K562 (cell line): ENCODE measurements around the gene NEMF.
"Not testable (repeated sequence)": the region's sequence is repeated elsewhere in the genome, so short reads cannot be mapped to it uniquely, and the experiment has no call there.

Experiments used
- EZH2 ChIP-seq: IDR thresholded peaks from 2 replicates; pipeline ENCODE4 v1.6.1; 2012; ENCODE audit warnings: low read depth, mild to moderate bottlenecking, inconsistent platforms, low read length, borderline replicate concordance
- POLR2A ChIP-seq: fragments of 450-650 bp; conservative IDR thresholded peaks from 2 replicates; pipeline ENCODE4 v1.6.1; 2016
- SOX6 ChIP-seq: fragments of 450-650 bp; IDR thresholded peaks from 2 replicates; pipeline ENCODE4 v1.6.1; 2014; ENCODE audit warnings: mild to moderate bottlenecking
- ZBTB17 ChIP-seq: fragments of 450-650 bp; formaldehyde crosslinking; IDR thresholded peaks from 2 replicates; pipeline ENCODE4 v1.4.0; 2020; ENCODE audit warnings: mild to moderate bottlenecking

- TF ChIP-seq POLR2A; SOX6; ZBTB17 (CRISPR knock-in tag); EZH2: not testable (repeated sequence)
Observed at GRCh38 chr14:49816118-49816517, 36.5 kb downstream of the NEMF start.
